ENCODE measurements around the gene TRIM73. TPM values are rescaled to one million over a fixed set of nuclear protein-coding genes. Genes with fewer than 3 reads are reported as not detected.
"Not testable (repeated sequence)": the region's sequence is repeated elsewhere in the genome, so short reads cannot be mapped to it uniquely, and the experiment has no call there.

Gene TRIM73
- 0.60 and 1.9 TPM in 2 replicates for total RNA-seq

DNA sequence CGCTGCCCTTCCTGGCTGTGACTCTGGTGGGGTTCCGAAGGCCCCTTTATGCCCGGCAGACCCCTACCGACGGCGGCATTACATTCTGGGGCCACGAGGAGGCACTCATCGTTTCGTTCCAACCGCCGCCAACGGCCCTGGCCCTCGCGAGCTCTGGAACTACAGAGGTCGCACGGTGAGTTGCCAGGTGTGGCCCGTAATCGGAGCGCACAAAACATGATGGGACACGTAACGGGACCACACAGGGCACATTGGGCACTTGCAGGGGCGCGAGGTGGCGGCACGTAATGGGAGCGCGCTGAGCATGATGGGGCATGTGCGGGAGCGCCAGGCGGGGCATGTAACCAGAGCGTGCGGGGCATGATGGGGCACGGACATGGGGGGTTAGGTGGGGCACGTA, at the start of gene TRIM73:
Gene TRIM73 (plus strand): TSS at position 301 of the 400 bp plus-strand sequence. CDS start 3,305 bp downstream, outside the sequence.
- DNase-seq, result not testable (repeated sequence)

DNA sequence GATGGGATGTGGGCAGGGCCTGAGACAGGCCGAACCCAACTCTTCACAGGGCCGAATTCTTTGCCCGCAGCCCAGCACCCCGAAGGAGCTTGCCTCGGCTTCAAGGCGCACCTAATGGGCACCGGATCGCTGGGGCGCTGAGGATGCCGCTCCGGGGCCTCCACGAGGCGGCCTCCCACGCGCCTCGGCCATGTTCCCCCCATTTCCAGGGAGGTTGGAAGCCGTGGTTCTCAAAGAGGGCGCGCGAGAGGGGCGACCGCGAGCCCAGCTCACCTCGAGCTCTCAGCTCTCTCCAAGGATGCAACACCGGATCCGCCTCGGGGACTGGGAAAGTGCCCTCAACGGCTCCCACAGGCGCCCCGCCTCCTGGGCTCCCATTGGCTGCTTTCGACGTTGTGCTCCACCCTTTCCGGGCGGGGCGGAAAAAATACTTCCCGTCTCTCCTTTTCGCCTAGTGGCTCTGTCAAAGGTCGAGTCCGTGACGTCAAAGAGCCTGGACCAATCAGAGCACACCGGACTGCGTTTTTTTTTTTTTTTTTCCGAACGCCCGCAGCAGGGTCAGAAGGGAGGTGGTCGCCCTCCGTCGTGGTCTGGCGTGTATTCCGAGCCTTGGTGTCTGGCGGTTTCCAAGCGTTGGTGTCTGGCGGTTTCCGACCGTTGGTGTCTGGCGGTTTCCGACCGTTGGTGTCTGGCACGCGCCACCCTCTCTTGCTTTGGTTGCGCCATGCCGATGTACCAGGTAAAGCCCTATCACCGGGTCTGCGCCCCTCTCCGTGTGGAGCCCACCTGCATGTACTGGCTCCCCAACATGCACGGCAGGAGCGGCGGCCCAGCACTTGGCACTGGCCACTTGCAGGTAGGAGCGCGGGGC, 36.5 kb upstream of the TRIM73 start:
- not testable (repeated sequence) for DNase-seq

DNA sequence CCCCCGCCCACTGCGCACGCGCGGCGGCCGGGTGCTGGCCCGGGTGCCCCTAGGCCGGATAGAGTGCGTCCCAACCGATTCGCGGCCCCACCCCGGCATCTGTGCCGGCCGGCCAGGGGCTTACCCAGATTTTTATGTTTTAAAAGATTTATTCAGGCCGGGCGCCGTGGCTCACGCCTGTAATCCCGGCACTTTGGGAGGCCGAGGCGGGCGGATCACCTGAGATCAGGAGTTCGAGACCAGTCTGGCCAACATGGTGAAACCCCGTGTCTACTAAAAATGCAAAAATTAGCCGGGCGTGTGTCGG, 35.9 kb upstream of the TRIM73 start:
- DNase-seq, result not testable (repeated sequence)

DNA sequence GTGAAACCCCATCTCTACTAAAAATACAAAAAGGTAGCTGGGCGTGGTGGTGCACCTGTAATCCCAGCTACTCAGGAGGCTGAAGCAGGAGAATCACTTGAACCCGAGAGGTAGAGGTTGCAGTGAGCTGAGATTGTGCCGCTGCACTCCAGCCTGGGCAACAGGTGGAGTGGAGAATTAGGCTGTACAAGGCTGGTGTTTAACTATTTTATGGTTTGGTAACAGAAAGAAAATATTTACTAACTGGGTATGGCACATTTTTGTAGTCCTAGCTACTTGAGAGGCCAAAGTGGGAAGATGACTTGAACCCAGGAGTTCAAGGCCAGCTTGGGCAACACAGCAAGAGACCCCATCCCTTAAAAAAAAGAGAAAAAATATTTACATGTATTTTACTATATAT, 31.4 kb upstream of the TRIM73 start:
- DNase-seq, result not testable (repeated sequence)

DNA sequence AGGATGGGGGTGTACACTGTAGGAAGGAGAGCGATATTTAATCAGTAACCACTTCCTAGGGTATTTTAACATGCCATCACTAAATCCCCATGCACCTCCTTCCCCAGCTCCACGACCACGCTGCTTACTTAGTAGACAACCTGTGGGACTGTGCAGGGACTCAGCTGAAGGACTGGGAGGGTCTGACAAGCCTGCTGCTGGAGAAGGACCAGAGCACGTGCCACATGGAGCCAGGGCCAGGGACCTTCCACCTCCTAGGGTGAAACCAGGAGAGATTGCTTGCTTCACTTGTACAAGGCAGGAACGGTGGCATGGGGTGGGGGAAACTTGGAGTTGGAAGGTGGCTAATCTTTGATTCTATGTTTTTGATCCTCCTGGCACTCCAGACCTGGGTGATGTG, 28.8 kb upstream of the TRIM73 start:
- not testable (repeated sequence) for DNase-seq

DNA sequence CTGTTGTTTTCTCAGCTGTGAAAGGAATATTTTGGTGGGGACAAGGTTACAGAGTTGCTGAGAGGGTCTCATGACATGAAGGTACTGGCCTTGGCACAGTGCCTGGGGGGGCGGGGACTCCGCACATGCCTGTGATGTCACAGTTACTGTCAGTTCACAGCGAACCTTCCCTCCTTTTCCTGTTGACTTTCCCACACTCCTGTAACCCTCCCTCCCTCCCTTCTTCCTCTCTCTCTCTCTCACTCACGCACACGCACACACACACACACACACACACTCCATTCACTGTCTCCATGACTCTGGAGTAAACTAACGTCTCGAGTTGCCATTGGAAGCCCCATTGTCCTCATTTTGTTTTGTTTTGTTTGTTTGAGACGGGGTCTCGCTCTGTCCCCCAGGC, 28.1 kb upstream of the TRIM73 start:
- not testable (repeated sequence) for DNase-seq

DNA sequence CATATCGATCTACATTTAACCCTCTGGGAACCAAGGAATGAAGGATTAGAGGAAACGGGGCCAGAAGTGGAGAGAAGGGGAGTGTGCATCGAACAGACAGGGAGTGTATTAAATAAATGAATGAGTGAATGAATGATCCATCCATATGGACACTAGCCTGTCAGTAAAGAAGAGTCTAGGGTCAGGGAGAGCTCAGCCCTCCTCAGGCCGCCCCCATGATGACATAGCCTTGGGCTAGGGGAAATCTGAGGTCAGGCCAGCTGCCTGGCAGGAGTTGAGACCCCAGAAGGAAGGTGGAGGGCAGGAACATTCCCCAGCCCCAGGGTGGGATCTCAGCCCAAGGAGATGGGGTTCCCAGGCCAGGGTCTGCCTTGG, 21.3 kb upstream of the TRIM73 start:
- not testable (repeated sequence) for DNase-seq

DNA sequence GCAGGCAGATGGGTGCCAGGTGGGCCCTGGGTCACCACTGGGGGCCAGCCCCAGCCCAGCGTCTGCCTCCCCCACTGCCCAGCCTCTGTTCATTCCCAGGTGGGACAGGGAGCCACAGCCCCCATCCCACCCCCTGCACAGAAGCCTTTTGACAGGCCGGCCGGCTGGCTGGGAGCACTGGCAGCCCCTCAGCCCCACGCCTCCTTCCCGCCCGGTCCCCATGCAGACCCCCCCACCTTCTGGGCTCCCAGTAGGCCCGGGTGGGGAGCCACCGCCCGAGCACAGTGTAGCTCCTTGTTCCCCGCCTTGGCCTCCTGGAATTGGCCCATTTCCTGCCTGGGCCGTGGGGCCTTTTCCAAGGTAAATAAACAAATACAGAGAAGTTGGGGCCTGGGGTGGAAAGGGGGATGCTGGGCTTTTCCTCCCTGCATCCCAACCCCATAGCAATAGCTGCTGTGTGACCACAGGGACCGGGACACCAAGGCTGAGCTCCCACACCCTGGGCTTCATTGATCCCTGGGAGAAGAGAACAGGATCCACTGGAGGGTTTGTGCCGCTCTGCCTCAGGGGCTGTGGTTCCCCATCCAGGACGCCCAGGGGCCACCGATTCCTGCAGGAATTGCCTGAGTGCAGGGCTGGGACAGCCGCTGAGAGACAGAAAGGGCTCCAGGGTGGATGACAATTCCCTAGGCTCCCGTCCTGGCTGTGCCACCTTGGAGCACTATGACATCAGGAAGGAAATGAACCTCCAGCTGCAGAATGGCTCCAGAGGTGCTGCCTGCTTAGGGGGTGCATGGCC, 20.7 kb upstream of the TRIM73 start:
- not testable (repeated sequence) for DNase-seq

DNA sequence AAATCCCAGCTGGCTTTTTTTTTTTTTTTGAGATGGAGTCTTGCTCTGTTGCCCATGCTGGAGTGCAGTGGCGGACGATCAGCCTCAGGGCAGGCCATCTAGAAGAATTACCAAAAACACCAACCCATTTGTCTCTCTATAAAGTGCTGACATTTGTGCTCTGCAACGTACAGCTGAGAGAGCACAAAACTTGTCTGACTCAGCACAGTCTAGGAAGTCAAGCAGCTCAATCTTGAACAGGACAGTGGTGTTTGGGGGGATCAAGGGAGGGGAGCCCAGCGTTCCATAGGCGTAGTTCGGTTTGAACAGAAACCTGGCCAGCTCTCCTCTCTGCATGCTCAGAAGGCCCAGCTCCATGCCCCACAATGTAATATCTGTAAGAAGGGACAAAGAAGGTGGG, 2.2 kb upstream of the TRIM73 start:
- not testable (repeated sequence) for DNase-seq

DNA sequence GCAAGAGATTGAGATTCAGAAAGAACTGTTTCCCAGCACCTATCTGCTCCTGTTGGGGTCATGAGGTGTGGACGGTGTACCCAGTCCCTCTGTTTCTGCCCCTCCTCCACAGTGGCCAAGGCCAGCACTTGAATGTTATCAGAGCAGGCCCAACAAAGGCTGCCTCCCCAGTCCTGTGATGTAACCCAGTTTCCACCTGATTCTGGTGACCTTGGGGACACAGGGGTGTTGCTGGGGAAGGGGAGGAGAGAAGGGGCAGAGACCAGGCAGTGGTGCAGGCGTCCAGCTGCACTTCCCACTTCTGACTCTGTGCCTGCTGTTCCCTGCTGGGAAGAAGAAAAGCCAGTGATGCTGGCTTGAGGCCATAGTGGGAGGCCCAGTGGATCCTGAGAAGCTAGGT, 2.4 kb downstream of the TRIM73 start:
- DNase-seq, result not testable (repeated sequence)

DNA sequence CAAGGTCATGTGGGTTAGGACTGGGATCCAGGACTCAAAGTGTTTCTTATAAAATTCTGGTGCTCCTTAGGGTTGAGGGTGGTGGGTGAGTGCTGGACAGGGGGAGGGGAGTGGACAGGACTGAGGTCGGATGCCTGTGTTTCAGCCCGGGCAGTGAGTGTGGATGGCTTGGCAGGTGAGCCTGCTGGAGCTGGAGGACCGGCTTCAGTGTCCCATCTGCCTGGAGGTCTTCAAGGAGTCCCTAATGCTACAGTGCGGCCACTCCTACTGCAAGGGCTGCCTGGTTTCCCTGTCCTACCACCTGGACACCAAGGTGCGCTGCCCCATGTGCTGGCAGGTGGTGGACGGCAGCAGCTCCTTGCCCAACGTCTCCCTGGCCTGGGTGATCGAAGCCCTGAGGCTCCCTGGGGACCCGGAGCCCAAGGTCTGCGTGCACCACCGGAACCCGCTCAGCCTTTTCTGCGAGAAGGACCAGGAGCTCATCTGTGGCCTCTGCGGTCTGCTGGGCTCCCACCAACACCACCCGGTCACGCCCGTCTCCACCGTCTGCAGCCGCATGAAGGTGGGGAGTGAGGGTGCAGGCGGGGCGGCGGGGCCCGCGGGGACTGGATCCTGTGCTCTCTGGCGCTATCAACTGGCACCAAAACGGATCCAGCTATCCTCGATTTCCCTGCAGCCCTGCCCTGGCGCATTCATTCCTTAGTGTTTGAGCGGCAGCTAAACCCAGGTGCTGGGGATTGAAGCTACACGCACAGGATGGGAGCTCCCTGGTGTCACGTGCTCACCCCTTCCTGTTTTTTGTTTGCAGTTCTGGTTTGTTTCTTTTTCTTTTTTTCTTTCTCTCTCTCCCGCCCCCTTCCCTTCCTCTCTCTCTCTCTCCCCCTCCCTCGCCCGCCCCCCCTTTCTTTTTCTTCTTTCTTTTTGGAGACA, 3.6 kb downstream of the TRIM73 start:
- not testable (repeated sequence) for DNase-seq

DNA sequence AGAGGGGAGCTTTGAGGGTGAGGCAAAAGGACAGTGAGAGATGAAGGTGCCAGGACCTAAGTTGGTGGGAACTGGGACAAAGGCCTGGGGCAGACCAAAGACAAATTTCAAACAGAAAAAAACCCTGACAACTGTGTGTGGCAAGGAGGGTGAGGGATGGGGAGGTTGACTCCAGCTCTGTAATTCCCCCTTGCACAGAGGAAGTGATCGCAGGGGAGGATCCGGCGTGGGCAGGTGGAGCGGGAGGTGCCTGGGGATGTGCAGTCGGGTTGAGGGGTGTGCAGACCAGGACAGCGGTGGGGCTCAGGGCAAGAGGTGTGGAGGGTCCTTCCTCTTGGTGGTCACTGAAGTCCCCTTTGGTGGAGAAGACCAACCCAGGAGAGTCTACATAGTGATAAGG, 5.1 kb downstream of the TRIM73 start:
- DNase-seq, result not testable (repeated sequence)

DNA sequence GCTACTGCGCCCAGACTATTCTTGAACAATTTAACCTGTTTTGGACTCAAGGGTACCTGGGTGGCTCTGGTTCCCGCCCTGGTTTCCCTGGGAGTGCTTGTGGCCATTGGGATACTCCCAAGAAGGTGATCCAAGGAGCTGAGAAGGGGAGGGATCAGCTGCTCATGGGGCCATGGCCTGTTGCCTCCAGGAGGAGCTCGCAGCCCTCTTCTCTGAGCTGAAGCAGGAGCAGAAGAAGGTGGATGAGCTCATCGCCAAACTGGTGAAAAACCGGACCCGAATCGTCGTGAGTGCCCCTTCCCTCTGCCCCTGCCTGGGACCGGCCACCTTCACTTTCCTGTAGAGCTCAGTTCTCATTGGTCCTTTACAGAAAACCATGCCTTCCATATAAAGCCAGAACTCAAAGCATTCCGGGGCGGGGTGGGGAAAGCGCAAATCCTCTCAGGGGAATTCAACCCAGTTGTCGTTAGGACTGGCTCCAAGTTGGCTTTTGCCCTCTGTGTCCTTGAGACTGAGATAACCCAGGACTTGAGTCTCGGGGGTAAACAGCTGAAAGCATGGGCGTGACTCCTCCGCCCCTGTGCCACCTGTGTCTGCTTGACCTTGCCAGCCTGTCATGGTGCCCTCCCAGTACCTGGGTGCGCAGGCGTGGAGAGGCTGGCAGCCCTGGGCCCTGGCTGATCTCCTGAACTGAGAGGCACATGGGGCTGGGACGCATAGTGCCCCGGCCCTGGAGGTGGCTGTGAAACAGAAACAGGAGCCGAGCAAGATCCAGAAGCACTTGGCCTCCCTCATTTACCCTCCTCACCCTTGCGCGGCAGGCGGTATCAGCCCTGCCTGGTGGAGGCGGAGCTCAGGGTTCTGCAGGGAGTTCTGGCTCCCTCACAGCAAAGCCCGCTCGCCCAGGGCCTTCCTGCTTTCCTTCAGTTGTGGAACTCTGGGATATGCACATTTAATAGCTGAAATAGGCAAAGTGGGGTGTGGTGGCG, 8.3 kb downstream of the TRIM73 start:
- DNase-seq, result not testable (repeated sequence)

DNA sequence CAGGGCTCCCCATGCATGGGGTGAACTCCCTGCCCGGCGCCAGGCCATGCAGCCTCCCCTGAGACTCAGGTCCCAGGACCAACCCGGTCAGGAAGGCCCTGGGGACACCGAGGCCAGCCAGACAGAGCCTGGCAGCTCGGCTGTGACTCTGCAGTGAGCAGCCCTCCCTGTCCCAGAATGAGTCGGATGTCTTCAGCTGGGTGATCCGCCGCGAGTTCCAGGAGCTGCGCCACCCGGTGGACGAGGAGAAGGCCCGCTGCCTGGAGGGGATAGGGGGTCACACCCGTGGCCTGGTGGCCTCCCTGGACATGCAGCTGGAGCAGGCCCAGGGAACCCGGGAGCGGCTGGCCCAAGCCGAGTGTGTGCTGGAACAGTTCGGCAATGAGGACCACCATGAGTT, 9.2 kb downstream of the TRIM73 start:
- DNase-seq, result not testable (repeated sequence)

DNA sequence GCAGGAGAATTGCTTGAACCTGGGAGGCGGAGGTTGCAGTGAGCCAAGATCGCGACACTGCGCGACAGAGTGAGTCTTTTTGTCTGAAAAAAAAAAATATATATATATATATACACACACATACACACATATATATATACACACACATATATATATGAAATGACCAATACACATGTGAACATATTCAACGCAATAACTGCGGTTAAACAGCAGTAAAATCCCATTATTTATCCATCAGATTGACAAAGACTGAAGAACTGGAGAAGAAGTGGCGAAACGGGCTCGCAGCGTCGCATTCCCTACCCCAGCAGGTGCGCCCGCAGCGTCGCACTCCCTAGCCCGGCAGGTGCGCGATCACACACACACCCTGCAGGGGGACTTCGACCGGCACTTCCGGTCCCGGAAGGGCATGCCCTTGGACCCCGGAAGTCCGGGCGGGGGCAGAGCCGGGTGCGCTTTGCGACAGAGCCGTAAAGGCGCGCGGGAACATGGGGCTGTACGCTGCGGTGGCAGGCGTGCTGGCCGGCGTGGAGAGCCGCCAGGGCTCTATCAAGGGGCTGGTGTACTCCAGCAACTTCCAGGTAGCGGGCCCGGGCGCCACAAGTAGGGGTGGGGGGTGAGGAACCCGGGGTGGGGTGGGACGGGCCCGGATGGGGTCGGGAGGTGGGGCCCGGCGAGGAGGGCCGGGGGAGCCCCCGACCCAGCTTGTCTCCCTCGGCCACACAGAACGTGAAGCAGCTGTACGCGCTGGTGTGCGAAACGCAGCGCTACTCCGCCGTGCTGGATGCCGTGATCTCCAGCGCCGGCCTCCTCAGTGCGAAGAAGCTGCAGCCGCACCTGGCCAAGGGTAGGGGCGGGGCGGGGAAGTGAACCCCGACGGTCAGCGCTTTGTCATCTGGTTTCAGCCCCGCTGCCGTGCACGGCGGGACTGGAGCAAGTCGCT, 14.7 kb downstream of the TRIM73 start:
- not testable (repeated sequence) for DNase-seq

DNA sequence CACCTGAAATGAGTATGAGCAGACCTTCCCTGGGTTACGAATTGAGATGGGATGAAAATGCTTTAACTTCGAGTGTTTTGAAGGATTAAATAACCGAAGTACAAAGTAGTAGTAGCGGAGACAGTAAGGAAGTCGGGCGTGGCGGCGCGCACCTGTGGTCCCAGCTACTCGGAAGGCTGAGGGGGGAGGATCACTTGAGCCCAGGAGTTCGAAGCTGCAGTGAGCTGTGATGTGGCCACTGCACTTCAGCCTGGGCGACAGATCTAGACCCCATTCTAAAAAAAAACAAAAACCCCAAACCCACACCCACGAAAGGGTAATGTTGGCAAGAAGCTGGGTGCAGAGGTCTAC, 15.4 kb downstream of the TRIM73 start:
- DNase-seq, result not testable (repeated sequence)

DNA sequence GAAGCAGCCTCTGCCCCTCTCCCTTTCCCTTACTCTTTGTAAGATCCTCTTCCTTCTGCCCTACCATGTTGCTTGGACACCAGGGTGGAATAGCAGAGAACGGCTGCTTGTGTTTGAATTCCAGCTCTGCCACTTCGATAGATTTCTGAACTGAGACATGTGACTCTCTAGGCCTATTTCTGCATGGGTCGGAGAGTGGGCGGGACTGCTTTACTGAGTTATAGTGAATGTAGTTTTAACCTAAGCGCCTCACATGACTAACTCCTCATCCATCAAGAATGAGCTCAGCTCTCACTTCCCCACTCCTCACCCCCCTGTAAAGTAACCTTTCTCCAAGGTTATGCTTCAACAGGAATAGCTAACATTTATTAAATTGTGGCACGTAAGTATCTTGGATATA, 18.8 kb downstream of the TRIM73 start:
- not testable (repeated sequence) for DNase-seq

DNA sequence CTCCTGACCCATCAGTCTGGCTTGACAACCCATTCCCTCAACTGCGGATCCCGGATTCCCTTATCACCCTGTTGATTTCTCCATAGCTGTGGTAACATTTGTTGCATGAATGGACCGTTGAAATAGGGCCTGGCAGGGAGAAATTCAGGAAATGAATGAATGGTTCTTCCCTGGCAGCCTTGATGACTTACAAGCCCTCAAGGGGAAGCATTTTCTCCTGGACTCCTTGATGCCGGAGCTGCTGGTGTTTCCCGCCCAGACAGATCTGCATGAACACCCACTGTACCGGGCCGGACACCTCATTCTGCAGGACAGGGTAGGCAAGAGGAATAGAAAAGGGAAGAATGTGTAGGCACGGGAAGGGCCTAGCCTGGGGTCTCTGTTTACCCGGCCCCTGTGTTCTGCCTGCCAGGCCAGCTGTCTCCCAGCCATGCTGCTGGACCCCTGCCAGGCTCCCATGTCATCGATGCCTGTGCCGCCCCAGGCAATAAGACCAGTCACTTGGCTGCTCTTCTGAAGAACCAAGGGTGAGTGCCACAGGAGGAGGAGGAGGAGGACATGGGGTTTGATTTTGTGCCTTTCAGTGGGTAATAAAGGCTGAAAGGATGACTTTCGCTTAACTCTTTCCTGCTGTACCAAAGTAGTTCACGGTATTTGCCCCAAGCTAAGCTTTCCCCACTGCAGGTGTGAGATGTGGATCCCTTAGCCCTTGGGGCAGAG, 19.4 kb downstream of the TRIM73 start:
- not testable (repeated sequence) for DNase-seq

DNA sequence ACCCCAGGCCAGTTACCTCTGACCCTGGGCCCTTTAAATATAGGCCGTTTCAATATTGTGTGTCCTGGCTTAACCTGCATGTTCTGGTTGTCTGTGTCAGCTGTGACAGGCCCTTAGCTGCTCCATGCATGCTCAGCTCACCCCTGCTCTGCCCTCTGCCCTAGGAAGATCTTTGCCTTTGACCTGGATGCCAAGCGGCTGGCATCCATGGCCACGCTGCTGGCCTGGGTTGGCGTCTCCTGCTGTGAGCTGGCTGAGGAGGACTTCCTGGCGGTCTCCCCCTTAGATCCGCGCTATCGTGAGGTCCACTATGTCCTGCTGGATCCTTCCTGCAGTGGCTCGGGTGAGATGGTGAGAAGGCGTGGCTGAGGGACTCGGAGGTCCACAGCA, 20.0 kb downstream of the TRIM73 start:
- not testable (repeated sequence) for DNase-seq
